Measurements from ENCODE around the gene IL26.
A peak's percentile ranks its signal among the peaks of the same experiment; 100 is the strongest.

IL26 gene

DNA sequence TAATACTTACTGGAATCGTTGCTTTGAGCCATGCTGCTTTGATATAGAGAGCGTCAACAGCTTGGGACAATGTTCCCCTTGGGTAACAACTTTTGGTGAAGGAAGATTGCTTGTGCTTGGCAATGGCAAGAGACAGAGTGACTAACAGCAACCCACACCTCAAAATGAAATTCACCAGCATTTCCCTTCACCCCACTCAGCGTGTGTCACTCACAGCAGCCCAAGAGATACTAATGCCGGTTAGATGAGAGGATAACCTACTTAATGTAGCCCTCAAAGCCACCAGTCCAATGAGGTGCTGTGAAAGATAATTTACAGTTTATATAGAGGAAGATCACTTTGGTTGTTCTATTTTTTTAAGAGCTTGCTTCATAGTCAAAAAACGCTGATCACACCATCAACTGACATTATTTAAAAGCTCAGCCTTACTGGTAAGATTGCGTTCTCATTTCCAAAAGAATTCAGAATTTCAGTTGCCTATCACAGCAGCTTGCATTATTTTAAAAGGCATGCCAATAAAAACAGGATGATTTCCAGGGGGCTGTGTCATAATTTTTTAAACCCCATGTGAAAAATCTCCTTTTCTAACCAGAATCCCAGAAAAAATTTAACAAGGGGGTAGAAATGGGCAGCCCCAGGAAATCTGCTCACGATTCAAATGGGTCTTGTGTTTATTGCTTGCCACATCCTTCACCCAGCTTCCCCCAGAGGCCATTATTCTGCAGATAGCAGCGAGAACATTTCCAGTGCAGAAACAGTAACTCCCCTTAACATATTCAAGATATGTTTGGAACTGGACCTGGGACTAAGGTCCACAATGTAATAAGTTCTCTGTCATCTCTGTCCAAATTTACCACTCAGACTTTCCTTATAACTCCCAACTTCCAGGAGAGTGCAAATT lies at the start of gene IL26:
IL26 (minus strand) TSS at position 235 of the 901 bp plus-strand sequence; CDS start at position 181, 54 bp downstream.
- DNase-seq (ENCODE audit: low spot score): no peak

GRCh38 chr12:68272732-68273131 lies 47.1 kb upstream of the IL26 start:
- DNase-seq (ENCODE audit: low spot score): no peak

GRCh38 chr12:68271346-68271745 lies 45.7 kb upstream of the IL26 start:
- DNase-seq (ENCODE audit: low spot score): no peak

- no peak for DNase-seq (ENCODE audit: low spot score)
These were observed 44.7 kb upstream of the IL26 start for GRCh38 chr12:68270358-68270757.

- no peak for DNase-seq (ENCODE audit: low spot score)
These were observed 44.2 kb upstream of the IL26 start for GRCh38 chr12:68269779-68270178.

- no peak for DNase-seq (ENCODE audit: low spot score)
These were observed 43.4 kb upstream of the IL26 start for GRCh38 chr12:68268967-68269366.

- no peak for DNase-seq (ENCODE audit: low spot score)
These were observed 42.3 kb upstream of the IL26 start for GRCh38 chr12:68267892-68268396.

DNA sequence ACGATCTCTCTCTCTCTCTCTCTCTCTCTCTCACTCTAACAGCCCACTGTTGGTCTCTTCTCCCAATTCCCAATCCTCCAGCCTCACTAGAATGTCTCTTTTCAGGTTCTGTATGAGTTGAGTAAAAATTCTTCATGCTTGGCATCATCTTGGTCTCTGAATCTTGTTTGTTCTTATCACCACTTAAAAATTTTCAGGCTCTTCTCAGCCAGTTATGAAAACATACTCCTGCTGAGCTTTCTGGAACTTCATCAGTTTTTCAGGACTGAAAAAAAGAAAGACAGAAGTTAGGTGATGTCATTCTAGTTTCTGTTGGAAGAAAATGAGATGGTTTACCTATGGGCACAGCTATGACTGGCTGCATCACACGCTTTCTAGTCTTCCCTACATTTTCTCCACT lies 39.2 kb upstream of the IL26 start:
- no peak for DNase-seq (ENCODE audit: low spot score)

DNA sequence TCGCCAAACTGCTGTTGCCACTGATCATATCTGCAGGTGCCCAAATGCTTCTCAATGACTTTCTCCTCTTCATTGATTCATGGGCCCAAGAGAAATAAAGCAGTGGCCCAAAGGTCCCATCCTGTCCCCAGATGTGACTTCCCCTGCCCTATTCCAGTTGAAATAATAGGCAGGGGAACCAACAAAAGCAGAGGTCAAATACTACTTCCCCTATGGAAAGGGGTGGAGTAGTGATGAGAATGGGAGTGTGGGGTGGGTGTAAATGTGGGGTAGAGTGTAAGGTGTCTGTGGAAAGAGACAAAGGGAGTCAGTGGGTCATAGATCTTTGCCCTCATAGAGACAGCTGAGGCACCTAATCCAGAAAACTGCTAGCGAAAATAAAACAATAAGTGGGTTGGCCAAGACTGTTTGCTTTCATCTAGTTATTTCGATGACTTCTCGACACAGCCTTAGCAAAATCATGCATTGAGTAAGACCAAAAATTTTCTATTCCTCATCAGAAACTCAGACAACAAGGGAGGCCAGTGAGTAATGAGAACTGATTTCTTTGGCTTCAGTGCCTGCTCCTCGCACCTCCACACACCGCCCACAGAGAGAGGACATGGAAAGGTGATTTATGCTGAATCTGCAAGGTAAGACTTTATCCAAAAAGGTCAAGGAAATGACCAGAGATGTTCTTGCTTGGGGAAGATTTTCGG lies 38.7 kb upstream of the IL26 start:
- DNase-seq (ENCODE audit: low spot score): no peak

DNA sequence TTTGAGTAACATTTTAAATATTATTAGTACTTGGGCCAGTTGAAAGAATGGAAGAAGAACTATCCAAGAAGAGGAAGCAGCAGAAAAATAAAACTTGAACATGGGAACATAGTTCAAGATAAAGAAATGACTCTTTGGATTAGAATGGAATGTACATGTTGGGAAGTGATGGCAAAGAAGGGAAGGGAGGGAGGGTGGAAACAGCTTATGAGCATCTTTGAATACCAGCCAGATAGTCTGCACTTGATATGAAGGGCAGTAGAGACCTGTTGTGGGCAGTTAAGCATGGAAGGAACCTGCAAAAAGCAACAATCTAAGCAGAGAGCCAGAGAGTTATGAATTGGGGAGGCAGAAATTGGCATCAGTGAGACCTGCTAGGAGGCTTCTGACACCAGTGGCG lies 37.8 kb upstream of the IL26 start:
- DNase-seq (ENCODE audit: low spot score): no peak

DNA sequence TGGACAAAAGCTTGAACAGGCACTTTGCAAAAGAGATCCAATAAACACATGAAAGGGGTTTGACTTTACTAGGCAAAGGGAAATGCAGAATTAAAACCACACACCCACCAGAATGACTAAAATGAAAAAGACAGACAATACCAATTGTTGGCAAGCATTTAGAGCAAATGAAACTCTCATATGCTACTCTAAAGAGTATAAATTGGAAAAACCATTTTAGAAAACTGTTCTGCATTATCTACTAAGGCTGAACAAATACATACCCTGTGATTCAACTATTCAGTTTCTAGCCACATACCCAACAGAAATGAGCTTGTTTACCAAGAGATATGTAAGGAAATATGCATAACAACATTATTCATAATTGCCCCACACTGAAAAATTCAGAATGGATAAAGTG lies 36.3 kb upstream of the IL26 start:
- no peak for DNase-seq (ENCODE audit: low spot score)

- DNase-seq (ENCODE audit: low spot score): no peak
These were observed 34.5 kb upstream of the IL26 start for GRCh38 chr12:68260153-68260552.

GRCh38 chr12:68259318-68259940 lies 33.8 kb upstream of the IL26 start:
- no peak for DNase-seq (ENCODE audit: low spot score)

DNA sequence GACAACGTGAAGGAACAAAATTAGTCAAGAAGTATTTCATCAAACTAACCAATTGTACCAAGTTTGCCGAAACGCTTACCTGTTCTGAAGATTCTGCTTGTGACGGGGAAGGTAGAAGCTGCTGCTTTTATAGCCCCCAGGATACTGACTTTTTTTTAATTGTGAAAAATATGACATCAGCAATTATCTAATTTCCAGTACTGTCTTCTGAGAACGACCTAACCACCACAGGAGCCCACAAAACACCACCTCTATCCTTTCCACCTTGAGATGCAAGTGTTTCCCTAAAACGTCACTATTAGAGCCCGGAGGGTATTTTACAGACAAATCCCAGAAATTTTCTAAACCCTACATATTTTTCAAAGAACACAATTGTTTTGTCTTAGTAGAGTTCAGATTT lies 27.9 kb upstream of the IL26 start, which contains the start of gene IL22:
IL22 (minus strand) TSS at position 101 of the 400 bp plus-strand sequence. CDS start 156 bp downstream, outside the sequence.
- no peak for DNase-seq (ENCODE audit: low spot score)

DNA sequence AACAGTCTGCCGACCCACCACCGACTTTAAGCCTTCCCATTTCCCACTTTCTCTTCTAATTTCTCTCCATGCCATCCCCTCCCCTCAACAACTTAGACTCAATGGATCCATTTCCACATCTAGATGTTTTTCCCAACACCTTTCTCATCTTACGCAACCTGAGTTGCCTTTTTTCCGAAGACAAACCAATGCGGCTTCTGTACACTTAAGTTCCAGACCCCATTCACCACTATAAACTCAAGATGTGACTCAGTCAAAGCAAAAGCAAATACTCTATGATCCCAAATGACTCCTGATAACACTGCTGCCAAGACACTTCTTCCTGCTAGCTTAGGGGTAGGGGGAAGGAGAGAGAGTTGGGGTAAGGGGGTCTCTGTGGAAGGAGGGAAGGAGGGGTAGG lies 26.5 kb upstream of the IL26 start:
- no peak for DNase-seq (ENCODE audit: low spot score)

DNA sequence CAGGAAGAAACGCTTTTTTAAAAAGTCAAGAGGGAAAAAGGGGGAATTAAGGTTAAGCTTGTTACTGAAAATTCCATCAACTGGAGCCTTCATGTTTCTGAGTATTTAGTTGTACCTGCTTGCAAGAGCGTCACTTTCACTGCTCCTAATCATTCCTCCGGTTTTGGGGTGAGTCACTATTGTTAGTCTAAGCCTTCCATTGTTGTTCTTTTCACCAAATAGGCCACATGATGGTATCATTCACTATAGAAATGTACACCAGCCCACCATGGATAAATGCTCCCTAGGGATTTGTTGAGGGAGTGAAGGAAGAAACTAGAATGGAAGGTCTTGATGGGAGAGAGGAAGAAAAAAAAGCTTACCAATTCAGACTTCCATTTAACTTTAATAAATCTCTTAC lies 24.8 kb upstream of the IL26 start:
- DNase-seq (ENCODE audit: low spot score): no peak

GRCh38 chr12:68247785-68248184 lies 22.2 kb upstream of the IL26 start:
- no peak for DNase-seq (ENCODE audit: low spot score)

- no peak for DNase-seq (ENCODE audit: low spot score)
These were observed 20.7 kb upstream of the IL26 start for GRCh38 chr12:68246350-68246749.

DNA sequence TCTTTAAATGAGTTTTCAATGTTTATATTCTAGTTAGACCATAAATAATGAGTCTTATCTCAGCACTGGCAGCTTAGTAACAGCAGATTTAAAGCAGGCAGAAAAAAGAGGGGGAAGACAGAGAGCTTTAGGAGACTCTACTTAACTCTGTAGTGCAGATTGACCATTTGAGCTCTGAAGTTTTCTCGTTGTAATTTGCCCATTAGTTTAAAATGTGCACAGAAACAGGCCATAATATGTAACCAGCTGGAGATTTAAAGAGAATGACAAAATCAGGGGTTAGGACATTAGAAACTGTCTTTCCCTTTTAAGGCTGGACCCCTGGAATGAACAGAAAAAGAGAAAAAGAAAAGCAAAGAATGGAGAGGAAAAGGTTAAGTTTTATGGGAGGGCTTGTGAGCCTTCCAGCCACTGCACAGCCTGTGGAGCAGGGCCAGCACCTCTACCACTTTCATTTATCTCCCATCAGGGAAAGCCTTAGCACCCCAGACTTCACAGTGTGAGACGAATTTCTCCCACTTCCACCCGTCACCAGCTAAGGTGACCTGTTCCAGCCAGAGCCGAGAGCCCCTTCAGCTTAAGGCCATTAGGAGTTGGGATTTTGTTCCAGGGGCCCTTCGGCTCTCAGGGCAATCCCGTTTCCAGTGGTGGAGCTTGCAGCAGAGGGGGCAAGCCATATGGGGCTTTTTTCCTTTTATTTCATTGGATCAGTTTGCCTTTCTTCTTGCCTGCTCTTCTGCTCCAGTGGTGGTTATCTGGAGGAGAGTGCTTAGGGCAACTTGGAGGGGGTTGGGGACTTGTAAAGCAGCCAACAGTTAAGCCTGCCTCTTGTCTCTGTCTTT lies 19.8 kb upstream of the IL26 start:
- DNase-seq (ENCODE audit: low spot score): no peak

GRCh38 chr12:68242777-68243176 lies 17.2 kb upstream of the IL26 start:
- no peak for DNase-seq (ENCODE audit: low spot score)

GRCh38 chr12:68240975-68241374 lies 15.4 kb upstream of the IL26 start:
- peak; percentile 35 for DNase-seq (ENCODE audit: low spot score)

GRCh38 chr12:68240079-68240478 lies 14.5 kb upstream of the IL26 start:
- no peak for DNase-seq (ENCODE audit: low spot score)
